HepG2 (cell line): ENCODE data around the gene TIMM23. TPM values are rescaled to one million over a fixed set of nuclear protein-coding genes. Genes with fewer than 3 reads are reported as not detected.
A peak's percentile ranks its signal among the peaks of the same experiment; 100 is the strongest.

ENCODE experiments used
- ATAC-seq: fragments of 200-7000 bp; cut with Tn5 transposase; 3 replicates; pipeline ENCODE4 v1.9.1; 2020; ENCODE audit warnings: mild to moderate bottlenecking, moderate library complexity
- BruUV-seq: library from RNA; stranded (reverse); fragments of 400-500 nt; replicated peaks from 2 replicates; lab custom pipeline; 2021; lab: Mats Ljungman, UMichigan
- CTCF ChIA-PET: fragments of 300-600 bp; formaldehyde crosslinking; extraction: SDS; loops from one replicate; lab custom pipeline; 2021; ENCODE audit warnings: low total read pairs, inconsistent platforms, low intra/inter-chr PET ratio; lab: Yijun Ruan, JAX
- POLR2A ChIA-PET: fragments of 350-600 bp; sonication (Branson Sonifier 250); formaldehyde crosslinking; loops from one replicate; lab custom pipeline; 2020; ENCODE audit warnings: antibody characterized with exemption, inconsistent platforms; lab: Yijun Ruan, JAX
- DNase-seq: peaks from one replicate; pipeline ENCODE4 v3.0.0-alpha.2; 2015; ENCODE audit warnings: low spot score
- FAIRE-seq: peaks from 3 replicates; lab custom pipeline; 2011; peaks lifted over from hg19 to GRCh38; lab: Jason Lieb, UNC
- H2AFZ ChIP-seq: one replicate; pipeline ENCODE4 v1.6.1; 2011; ENCODE audit warnings: low read length, inconsistent platforms
- H3K27ac ChIP-seq: fragments of 300-600 bp; 3 replicates; pipeline ENCODE4 v1.8.0; 2011; ENCODE audit warnings: mixed run types, mild to moderate bottlenecking, mixed read lengths, low read length, inconsistent platforms; ENCODE audit not compliant: insufficient read depth; ENCODE audit errors: extremely low read length
- H3K27me3 ChIP-seq, 2 experiments: fragments of 200-600 bp in 1 of 2; 2 replicates in 1 of 2; 3 replicates in 1 of 2; pipeline versions ENCODE4 v1.6.0 to v1.8.0; 2011; ENCODE audit warnings: low read length in 2 of 2, mild to moderate bottlenecking in 2 of 2, moderate library complexity in 2 of 2, inconsistent platforms in 1 of 2; ENCODE audit not compliant: insufficient read depth in 2 of 2, control insufficient read depth in 1 of 2
- H3K36me3 ChIP-seq, 2 experiments: fragments of 200-600 bp in 1 of 2; replicated peaks in 1 of 2; 2 replicates in 1 of 2; 3 replicates in 1 of 2; pipeline versions ENCODE4 v1.5.1 to v1.8.0; 2011; ENCODE audit warnings: low read length in 2 of 2, inconsistent platforms in 1 of 2; ENCODE audit not compliant: insufficient read depth in 2 of 2, control insufficient read depth in 1 of 2
- H3K4me1 ChIP-seq: 2 replicates; pipeline ENCODE4 v1.5.1; 2012; ENCODE audit warnings: low read length, inconsistent platforms; ENCODE audit not compliant: insufficient read depth
- H3K4me2 ChIP-seq: 2 replicates; pipeline ENCODE4 v1.6.0; 2011; ENCODE audit warnings: low read depth, low read length, inconsistent platforms
- H3K4me3 ChIP-seq, 3 experiments: fragments of 200-600 bp in 1 of 3; sonication (generic), shearing (Covaris generic) in 1 of 3; replicated peaks in 1 of 3; 2 replicates each; pipeline ENCODE4 v1.5.1; 2011 to 2016; ENCODE audit warnings: low read length in 3 of 3, inconsistent platforms in 2 of 3, low read depth in 2 of 3, mild to moderate bottlenecking in 2 of 3, control low read depth in 1 of 3, mixed read lengths in 1 of 3; ENCODE audit not compliant: insufficient read depth in 1 of 3
- H3K79me2 ChIP-seq: one replicate; pipeline ENCODE4 v1.6.1; 2011; ENCODE audit warnings: low read length, inconsistent platforms; ENCODE audit not compliant: insufficient read depth
- H3K9ac ChIP-seq: 2 replicates; pipeline ENCODE4 v1.6.0; 2011; ENCODE audit warnings: mild to moderate bottlenecking, low read depth, low read length, inconsistent platforms; ENCODE audit not compliant: insufficient read depth
- H3K9me3 ChIP-seq: 2 replicates; pipeline ENCODE4 v1.5.1; 2012; ENCODE audit warnings: mild to moderate bottlenecking, low read length
- H4K20me1 ChIP-seq: 2 replicates; pipeline ENCODE4 v1.6.0; 2011; ENCODE audit warnings: inconsistent platforms, mild to moderate bottlenecking, low read length, moderate library complexity; ENCODE audit not compliant: insufficient read depth
- AGO2 ChIP-seq: fragments of 200-400 bp; formaldehyde crosslinking; optimal IDR thresholded peaks from 2 replicates; pipeline ENCODE3; 2017; ENCODE audit warnings: mild to moderate bottlenecking, low read depth, low read length, moderate library complexity
- DMTF1 ChIP-seq: sonication (generic); formaldehyde crosslinking; IDR thresholded peaks from 2 replicates; pipeline ENCODE4 v1.4.0; 2020; ENCODE audit warnings: mild to moderate bottlenecking, missing genetic modification reagents
- ELK4 ChIP-seq: sonication (generic); formaldehyde crosslinking; IDR thresholded peaks from 2 replicates; pipeline ENCODE4 v1.9.0; 2021; ENCODE audit warnings: missing genetic modification reagents, borderline replicate concordance
- HMG20B ChIP-seq: conservative IDR thresholded peaks from 2 replicates; pipeline ENCODE4 v1.6.1; 2016; ENCODE audit warnings: missing genetic modification reagents, missing compliant biosample characterization
- KLF11 ChIP-seq: IDR thresholded peaks from 2 replicates; pipeline ENCODE4 v1.6.1; 2016; ENCODE audit warnings: missing compliant biosample characterization
- MIER3 ChIP-seq: IDR thresholded peaks from 2 replicates; pipeline ENCODE4 v1.6.1; 2016; ENCODE audit warnings: missing compliant biosample characterization, borderline replicate concordance
- POLR2AphosphoS5 ChIP-seq: IDR thresholded peaks from 2 replicates; pipeline ENCODE4 v1.6.1; 2012; ENCODE audit warnings: low read depth, low read length
- RBM22 ChIP-seq: fragments of 200-400 bp; formaldehyde crosslinking; optimal IDR thresholded peaks from 2 replicates; pipeline ENCODE3; 2017; ENCODE audit warnings: mild to moderate bottlenecking, low read length, moderate library complexity
- ZNF710 ChIP-seq: sonication (generic); formaldehyde crosslinking; IDR thresholded peaks from 2 replicates; pipeline ENCODE4 v1.5.0; 2020; ENCODE audit warnings: mild to moderate bottlenecking, missing genetic modification reagents, borderline replicate concordance
- WGBS: methylation state at CpG from one replicate; pipeline ENCODE4 v1.1.6; 2017; ENCODE audit warnings: low lambda C conversion rate; 5-methylcytosine and 5-hydroxymethylcytosine counted together
- in situ Hi-C: cut with HindIII; loops from 2 replicates; pipeline ENCODE4 v1.10.0; 2017; ENCODE audit warnings: low pct_unique_long_range_greater_than_20kb; ENCODE audit not compliant: extremely low pct_ligation_motif_present
- intact Hi-C: fragments of 100-400 bp; cut with micrococcal nuclease; formaldehyde crosslinking; loops from one replicate; pipeline ENCODE4 v1.10.0; 2022; ENCODE audit not compliant: unreplicated experiment
- polyA plus RNA-seq, 8 experiments: library from polyadenylated mRNA; depleted of rRNA in 3 of 8; stranded (reverse) in 7 of 8; unstranded in 1 of 8; fragments of >200 nt; fragmentation: Illumina TruSeq in 4 of 8; extraction: Trizol in 4 of 8; gene quantifications; 2 replicates each; pipeline versions ENCODE4 v1.2.1 to v1.2.3, GENCODE V29; 2011 to 2016; ENCODE audit warnings: low read depth in 4 of 8, missing spikeins in 1 of 8, mixed read lengths in 1 of 8; ENCODE audit not compliant: insufficient read depth in 1 of 8
- total RNA-seq, 5 experiments: library from RNA; depleted of rRNA; stranded (reverse); fragments of >200 nt; fragmentation: Illumina TruSeq; extraction: Trizol; gene quantifications; 2 replicates each; pipeline ENCODE4 v1.2.3, GENCODE V29; 2016; ENCODE audit warnings: low read depth in 1 of 5

TIMM23 gene
- total and polyA plus RNA-seq, 2 of the 13 experiments (the other 11 are each of a cell fraction or from before 2014, with no cell fraction given), result 80.2 to 98.6 TPM

- no peaks in the 10 kb centered on the region for H3K27me3 ChIP-seq
- peaks cover 26% of the 10 kb centered on the region for H3K79me2 ChIP-seq
- CTCF ChIA-PET, result no interaction called here
- H3K9me3 ChIP-seq, result no peaks in the 10 kb centered on the region
- no peak overlapping the region for H3K4me3 ChIP-seq
- no peak overlapping the region for H3K4me2 ChIP-seq
- intact Hi-C loops (no loop called here), in situ Hi-C loops (no loop called here)
- no peak for FAIRE-seq
- POLR2A ChIA-PET, result interaction anchor here (1.9 to 10.6 kb wide), 2 partner anchors 16 to 26 kb away, joined by 10 to 147 read pairs; no protein-coding TSS in a partner anchor
- peaks cover 80% of the 10 kb centered on the region for H3K4me1 ChIP-seq
- H3K9ac ChIP-seq, result no peak overlapping the region
- no peak for DNase-seq
- TF ChIP-seq AGO2 (peak; percentile 52), KLF11 (CRISPR knock-in tag) (no peak), ELK4 (no peak), POLR2AphosphoS5 (0 out of 2 replicates have a peak, but pooled peaks have one; percentile 34), DMTF1 (CRISPR knock-in tag) (no peak), ZNF710 (CRISPR knock-in tag) (no peak), HMG20B (no peak), RBM22 (peak; percentile 94), MIER3 (no peak)
- no peak for ATAC-seq
- WGBS, result 95% methylated on average over 4 of the region's 4 CpGs
- no peak overlapping the region for H3K27ac ChIP-seq
- H2AFZ ChIP-seq, result no peak overlapping the region
- peaks cover 12 to 77% of the 10 kb centered on the region in 2 experiments for H3K36me3 ChIP-seq
- peaks cover 35% of the 10 kb centered on the region for H4K20me1 ChIP-seq
- BruUV-seq, result TSS peak; percentile 42
These were observed 33.1 kb downstream of the TIMM23 start for GRCh38 chr10:46005383-46005782.
